GM18508 (cell line): Measurements from ENCODE around the gene SOS1.
A peak's percentile ranks its signal among the peaks of the same experiment; 100 is the strongest.
"Not testable (repeated sequence)": the region's sequence is repeated elsewhere in the genome, so short reads cannot be mapped to it uniquely, and the experiment has no call there.

Experiments
- ATAC-seq: cut with Tn5 transposase; IDR thresholded peaks from one replicate; pipeline ENCODE4 v1.9.1; 2021; ENCODE audit warnings: moderate number of reproducible peaks; ENCODE audit not compliant: insufficient read depth, unreplicated experiment

SOS1 gene

GRCh38 chr2:39139511-39140237, 18.8 kb upstream of the SOS1 start:
- no peak for ATAC-seq

GRCh38 chr2:39138837-39139211, 18.0 kb upstream of the SOS1 start:
- ATAC-seq: no peak

DNA sequence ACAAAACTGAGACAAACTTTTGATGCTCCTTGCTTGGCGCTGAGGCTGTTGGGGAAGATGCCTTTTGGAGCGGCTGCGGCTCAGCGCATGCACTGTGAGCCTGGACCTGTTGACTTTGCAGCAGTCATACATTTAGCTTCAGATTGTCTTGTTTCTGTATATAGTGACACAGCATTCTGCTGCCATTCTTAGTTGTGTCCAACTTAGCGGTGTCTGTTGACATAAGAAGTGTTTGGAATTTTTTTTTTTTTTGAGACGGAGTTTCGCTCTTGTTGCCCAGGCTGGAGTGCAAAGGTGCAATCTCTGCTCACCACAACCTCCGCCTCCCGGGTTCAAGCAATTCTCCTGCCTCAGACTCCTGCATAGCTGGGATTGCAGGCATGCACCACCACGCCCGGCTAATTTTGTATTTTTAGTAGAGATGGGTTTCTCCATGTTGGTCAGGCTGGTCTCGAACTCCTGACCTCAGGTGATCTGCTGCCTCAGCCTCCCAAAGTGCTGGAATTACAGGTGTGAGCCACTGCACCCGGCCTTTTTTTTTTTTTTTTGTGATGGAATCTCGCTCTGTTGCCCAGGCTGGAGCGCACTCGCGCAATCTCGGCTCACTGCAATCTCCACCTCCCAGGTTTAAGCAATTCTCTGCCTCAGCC, 17.5 kb upstream of the SOS1 start:
- not testable (repeated sequence) for ATAC-seq

DNA sequence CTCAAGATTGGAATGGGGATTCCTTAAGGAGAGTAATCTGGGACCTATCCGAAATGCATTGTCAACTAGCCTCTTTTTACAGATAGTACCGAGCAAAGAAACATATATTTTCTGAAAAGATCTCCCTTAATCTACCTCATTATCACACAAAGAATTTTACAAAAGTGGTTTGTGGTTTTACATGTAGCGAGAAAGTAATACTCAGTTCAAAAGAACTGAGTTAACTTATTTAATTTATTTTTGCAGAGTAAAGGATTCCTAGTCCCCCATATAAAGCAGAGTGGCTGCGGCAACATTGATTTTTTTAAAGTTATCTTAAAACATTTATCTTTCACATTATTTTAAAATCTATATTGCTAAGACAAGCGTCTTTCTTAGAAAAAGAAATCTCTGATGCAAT, 15.9 kb upstream of the SOS1 start:
- ATAC-seq: no peak

GRCh38 chr2:39135690-39136259, 14.9 kb upstream of the SOS1 start:
- no peak for ATAC-seq

- no peak for ATAC-seq
Observed at GRCh38 chr2:39133215-39133851, 12.5 kb upstream of the SOS1 start.

- peak; percentile 29 for ATAC-seq
Observed at GRCh38 chr2:39128919-39129391, 8.1 kb upstream of the SOS1 start.

DNA sequence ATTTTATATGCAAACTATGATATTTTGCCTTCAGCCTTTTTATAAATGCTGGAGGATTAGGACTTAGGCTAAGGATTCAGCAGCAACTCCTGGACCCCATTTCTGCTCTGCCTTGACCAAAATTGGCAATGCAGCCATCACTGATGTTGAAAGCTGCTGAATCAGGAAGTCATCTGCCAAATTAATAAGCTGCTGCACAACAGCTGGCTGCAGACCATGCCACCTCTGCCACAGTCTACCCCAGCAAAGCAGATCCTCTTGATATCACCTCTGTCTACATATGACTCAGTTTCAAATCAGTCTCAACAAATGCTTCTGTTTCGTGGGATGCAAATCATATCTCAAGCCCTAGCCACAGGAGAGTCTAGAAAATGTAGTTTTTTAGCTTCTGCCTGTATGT, 7.1 kb upstream of the SOS1 start:
- ATAC-seq: peak; percentile 58

GRCh38 chr2:39124746-39125057, 3.9 kb upstream of the SOS1 start:
- no peak for ATAC-seq

- ATAC-seq: peak; percentile 33
Observed at GRCh38 chr2:39124000-39124745, 3.3 kb upstream of the SOS1 start.

GRCh38 chr2:39123436-39123999, 2.7 kb upstream of the SOS1 start:
- no peak for ATAC-seq

DNA sequence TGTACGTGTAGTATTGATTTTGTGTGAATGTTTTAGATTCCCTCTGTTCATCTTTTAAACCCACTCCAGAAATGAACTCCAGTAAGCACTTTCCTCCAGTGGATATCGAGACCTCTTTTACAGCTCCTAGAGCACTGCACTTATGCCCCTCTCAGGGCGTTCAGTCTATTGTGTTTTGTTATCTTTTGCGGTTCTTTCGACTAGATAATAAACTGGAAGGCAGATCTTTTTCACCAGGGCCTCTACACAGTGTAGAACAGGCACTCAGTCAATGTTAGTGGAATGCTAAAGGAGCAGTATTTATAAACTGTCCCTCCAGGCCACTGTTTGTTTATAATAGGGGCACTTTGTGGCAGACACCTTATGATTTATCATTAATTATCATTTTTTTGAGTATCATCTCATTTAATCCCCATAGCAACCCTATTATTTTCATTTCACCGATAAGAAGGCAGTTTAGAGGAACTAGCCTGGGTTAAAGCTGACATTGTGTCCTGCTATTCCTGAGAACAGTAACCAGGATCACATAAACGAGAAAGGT, 742 bp upstream of the SOS1 start:
- no peak for ATAC-seq

DNA sequence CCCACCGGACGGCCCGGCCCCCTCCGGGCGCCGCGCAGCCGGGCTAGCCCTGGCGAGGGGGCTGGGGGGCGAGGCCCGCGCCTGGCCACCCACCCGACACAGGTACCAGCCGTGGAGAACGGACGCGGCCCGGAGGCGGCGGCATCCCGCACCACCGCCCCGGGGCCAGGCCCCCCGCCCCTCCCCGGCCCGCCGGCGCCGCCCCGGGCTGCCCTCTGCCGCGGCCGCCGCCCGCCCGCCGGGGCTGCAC, 405 bp downstream of the SOS1 start:
- ATAC-seq: peak; percentile 3

- ATAC-seq: peak; percentile 12
Observed at GRCh38 chr2:39119732-39120520, 925 bp downstream of the SOS1 start.

DNA sequence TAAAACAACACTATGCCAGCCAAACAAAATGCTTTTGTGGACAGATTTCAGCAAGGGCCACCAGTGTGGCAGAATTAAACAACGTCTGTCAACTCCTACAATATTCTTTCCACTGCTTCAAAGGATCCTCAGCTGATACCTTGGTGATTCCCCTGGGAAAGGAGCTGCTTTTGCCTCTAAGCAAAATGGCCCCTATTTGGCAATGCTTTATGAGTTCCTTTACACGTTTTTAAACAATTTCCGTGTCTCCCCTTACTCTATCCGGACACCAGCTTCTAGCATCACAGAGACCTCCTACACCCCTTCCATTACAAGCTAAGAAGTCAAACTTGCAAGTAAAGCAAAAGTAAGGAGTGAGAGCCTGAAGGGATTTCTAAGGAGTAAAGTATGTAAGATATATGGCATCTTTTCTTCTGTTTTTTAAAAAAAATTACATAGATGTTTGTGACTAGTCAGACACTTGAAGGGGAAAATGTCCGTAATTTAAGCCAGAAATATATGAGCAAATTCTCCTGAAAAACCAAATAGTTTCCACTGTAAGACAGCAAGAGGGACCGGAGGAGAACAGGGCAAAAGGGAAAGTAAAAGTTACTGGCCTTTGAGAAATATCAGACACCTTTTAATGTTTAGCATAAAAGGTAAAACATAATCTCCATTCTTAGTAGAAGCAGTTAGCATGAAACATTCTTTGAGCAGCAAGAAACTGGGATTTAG, 1.9 kb downstream of the SOS1 start:
- no peak for ATAC-seq

- no peak for ATAC-seq
Observed at GRCh38 chr2:39115556-39115955, 5.3 kb downstream of the SOS1 start.

GRCh38 chr2:39114771-39115170, 6.1 kb downstream of the SOS1 start:
- no peak for ATAC-seq

DNA sequence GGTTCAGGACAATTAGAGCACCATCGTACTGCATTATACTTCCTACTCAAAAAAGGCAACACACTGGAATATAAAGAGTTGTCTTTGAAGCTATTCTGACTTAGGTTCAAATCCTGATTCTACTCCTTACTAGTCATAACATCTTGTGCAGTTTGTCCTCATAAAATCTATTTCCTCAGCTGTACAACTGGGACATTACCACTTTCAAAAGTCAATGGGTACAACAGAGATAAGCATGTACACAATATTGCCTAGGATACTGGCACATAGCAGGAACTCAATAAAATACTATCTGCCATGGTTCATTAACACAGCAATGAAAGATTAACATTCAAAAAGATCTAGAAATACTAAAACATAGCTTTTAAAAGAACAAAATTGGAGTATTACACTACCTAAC, 11.3 kb downstream of the SOS1 start:
- no peak for ATAC-seq

DNA sequence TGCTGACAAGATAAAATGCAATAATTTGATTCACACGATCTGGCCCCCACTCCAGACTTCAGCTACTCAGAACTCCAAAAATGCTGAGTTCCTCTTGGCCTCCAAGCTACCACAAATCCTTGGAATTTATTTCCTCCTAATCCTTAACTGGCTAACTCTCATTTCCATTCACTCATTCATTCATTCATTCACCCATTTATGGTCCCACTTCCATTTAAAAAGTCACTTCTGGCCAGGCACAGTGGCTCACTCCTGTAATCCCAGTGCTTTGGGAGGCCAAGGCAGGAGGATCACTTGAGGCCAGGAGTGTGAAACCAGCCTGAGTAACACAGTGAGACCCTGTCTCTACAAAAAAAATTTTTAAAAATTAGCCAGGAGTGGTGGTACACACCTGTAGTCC, 12.5 kb downstream of the SOS1 start:
- no peak for ATAC-seq
